ENCODE results near the gene FYCO1. TPM values are rescaled to one million over a fixed set of nuclear protein-coding genes. Genes with fewer than 3 reads are reported as not detected.

Gene FYCO1
- polyA plus RNA-seq, 2 of the 4 experiments (the other 2 are of a cell fraction) = 3.7 to 4.4 TPM

DNA sequence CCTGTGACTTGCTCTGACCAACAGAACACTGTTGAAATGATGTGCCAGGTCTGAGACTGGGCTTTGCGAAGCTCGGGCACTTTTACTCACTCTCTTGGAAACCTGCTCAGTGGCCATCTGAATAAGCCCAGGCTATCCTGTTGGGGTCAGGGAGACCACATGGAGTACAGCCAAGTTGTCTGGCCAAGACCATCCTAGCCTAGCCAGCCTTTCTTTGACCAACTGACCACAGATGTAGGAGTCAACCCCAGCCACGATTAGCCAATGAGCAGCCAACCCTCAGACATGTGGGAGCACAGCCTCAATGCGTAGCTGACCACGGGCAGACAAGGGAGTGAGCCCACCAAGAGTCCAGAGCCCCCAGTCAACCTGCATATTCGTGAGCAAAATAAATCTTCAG lies 83.2 kb downstream of the FYCO1 start:
- Histone ChIP-seq H3K4me2 (no peak overlapping the region), H3K9me3 (no peaks in the 10 kb centered on the region), H3K4me1 (no peaks in the 10 kb centered on the region; the same call in 2 of the 3 replicates), H3K27ac (no peak overlapping the region), H3K4me3 (no peak overlapping the region)
- no peak for ATAC-seq
- ChIA-PET POLR2A (no interaction called here), CTCF (no interaction called here)
- WGBS (ENCODE audit: missing lambda C conversion rate) = 61% methylated on average over 4 of the region's 6 CpGs
- FAIRE-seq = no peak
- DNase-seq (ENCODE audit: low read depth in 1 of 2, low spot score in 1 of 2) = no peak
- TF ChIP-seq CBX2 (IDR thresholded peaks at IDR 0.05; ENCODE audit: borderline replicate concordance, low read depth) (no peak), HOXB5 (CRISPR knock-in tag; IDR thresholded peaks at IDR 0.05) (no peak), RARB (CRISPR knock-in tag; IDR thresholded peaks at IDR 0.05) (no peak), NR3C1 (IDR thresholded peaks at IDR 0.05) (no peak), POLR2AphosphoS2 (conservative IDR thresholded peaks at IDR 0.05; ENCODE audit: low read length) (no peak), FOXS1 (CRISPR knock-in tag; IDR thresholded peaks at IDR 0.05) (no peak), ZSCAN20 (CRISPR knock-in tag; IDR thresholded peaks at IDR 0.05) (no peak), JUNB (IDR thresholded peaks at IDR 0.05) (no peak), RFX5 (IDR thresholded peaks at IDR 0.05) (no peak), KDM5A (IDR thresholded peaks at IDR 0.05) (no peak), TP53 (CRISPR knock-in tag; IDR thresholded peaks at IDR 0.05) (no peak), CHD4 (IDR thresholded peaks at IDR 0.05; ENCODE audit: borderline replicate concordance) (no peak), ZNF302 (CRISPR knock-in tag; IDR thresholded peaks at IDR 0.05) (no peak), FOSL2 (IDR thresholded peaks at IDR 0.05) (no peak), FOSL2 (CRISPR knock-in tag; IDR thresholded peaks at IDR 0.05) (no peak), MAZ (IDR thresholded peaks at IDR 0.05; ENCODE audit: borderline replicate concordance, low read depth, low read length) (no peak), FOSB (CRISPR knock-in tag; IDR thresholded peaks at IDR 0.05) (no peak)
- TF ChIP-seq, protein P1, sequence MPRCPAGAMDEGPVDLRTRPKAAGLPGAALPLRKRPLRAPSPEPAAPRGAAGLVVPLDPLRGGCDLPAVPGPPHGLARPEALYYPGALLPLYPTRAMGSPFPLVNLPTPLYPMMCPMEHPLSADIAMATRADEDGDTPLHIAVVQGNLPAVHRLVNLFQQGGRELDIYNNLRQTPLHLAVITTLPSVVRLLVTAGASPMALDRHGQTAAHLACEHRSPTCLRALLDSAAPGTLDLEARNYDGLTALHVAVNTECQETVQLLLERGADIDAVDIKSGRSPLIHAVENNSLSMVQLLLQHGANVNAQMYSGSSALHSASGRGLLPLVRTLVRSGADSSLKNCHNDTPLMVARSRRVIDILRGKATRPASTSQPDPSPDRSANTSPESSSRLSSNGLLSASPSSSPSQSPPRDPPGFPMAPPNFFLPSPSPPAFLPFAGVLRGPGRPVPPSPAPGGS (IDR thresholded peaks at IDR 0.05) = no peak
- TF ChIP-seq, protein P2, sequence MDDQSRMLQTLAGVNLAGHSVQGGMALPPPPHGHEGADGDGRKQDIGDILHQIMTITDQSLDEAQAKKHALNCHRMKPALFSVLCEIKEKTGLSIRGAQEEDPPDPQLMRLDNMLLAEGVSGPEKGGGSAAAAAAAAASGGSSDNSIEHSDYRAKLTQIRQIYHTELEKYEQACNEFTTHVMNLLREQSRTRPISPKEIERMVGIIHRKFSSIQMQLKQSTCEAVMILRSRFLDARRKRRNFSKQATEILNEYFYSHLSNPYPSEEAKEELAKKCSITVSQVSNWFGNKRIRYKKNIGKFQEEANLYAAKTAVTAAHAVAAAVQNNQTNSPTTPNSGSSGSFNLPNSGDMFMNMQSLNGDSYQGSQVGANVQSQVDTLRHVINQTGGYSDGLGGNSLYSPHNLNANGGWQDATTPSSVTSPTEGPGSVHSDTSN (IDR thresholded peaks at IDR 0.05) = no peak
- TF ChIP-seq, protein P3, sequence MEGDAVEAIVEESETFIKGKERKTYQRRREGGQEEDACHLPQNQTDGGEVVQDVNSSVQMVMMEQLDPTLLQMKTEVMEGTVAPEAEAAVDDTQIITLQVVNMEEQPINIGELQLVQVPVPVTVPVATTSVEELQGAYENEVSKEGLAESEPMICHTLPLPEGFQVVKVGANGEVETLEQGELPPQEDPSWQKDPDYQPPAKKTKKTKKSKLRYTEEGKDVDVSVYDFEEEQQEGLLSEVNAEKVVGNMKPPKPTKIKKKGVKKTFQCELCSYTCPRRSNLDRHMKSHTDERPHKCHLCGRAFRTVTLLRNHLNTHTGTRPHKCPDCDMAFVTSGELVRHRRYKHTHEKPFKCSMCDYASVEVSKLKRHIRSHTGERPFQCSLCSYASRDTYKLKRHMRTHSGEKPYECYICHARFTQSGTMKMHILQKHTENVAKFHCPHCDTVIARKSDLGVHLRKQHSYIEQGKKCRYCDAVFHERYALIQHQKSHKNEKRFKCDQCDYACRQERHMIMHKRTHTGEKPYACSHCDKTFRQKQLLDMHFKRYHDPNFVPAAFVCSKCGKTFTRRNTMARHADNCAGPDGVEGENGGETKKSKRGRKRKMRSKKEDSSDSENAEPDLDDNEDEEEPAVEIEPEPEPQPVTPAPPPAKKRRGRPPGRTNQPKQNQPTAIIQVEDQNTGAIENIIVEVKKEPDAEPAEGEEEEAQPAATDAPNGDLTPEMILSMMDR (IDR thresholded peaks at IDR 0.05) = no peak

DNA sequence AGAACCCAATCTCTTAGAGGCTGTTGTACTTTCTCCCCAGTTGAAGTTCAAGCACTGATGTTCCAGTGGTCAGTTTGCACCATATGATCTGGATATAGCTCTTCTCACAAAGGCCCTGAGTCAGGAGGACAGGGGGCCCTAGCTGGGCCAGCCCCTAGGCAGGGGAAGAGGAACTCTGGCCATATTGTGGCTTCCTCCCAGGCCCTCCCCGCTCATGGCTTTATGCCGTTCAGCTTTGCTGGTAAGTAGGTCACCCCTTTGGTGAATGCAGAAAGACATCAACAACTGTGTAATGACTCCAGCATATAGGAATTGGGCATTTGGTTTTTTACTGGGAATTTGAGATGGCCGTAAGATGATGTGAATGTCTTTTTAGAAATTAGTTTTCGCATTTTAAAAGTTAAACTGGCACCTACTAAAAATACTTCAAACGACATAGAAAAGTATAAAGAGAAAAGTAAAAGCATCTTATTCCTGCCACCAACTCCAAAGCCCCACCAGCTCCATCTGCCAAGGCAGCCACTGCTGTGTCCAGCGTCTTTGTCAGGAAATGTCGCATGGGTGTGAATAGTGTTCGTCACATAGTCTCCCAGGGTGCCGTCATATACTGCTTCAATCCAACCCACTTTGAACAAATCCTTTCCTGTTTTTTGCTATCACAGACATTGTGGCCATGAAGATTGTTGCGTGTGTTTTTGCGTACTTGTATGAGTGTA lies 84.0 kb downstream of the FYCO1 start:
- ChIA-PET CTCF (interaction anchor here (1.1 to 1.2 kb wide), 2 partner anchors 17 to 27 kb away, joined by 3 to 4 read pairs; no protein-coding TSS in a partner anchor), POLR2A (no interaction called here)
- WGBS (ENCODE audit: missing lambda C conversion rate) = 87% methylated on average over 11 of the region's 11 CpGs
- Histone ChIP-seq H3K4me2 (no peak overlapping the region), H3K27ac (no peak overlapping the region), H3K4me3 (no peak overlapping the region), H3K4me1 (no peaks in the 10 kb centered on the region; the same call in 2 of the 3 replicates), H3K9me3 (no peaks in the 10 kb centered on the region)
- no peak for ATAC-seq
- no peak for FAIRE-seq
- no peak for DNase-seq (ENCODE audit: low read depth in 1 of 2, low spot score in 1 of 2)
- no peak for TF ChIP-seq CBX8 (IDR thresholded peaks at IDR 0.05)
- TF ChIP-seq MAFK (IDR thresholded peaks at IDR 0.05; ENCODE audit: partially characterized antibody) = no peak
- no peak for TF ChIP-seq FOSB (CRISPR knock-in tag; IDR thresholded peaks at IDR 0.05)
- no peak for TF ChIP-seq NFE2L2 (conservative IDR thresholded peaks at IDR 0.05; ENCODE audit: low read length)
- TF ChIP-seq HDAC2 (IDR thresholded peaks at IDR 0.05) = no peak
- TF ChIP-seq RCOR1 (IDR thresholded peaks at IDR 0.05; ENCODE audit: low read depth, low read length) = no peak
- no peak for TF ChIP-seq FOXS1 (CRISPR knock-in tag; IDR thresholded peaks at IDR 0.05)
- TF ChIP-seq EHMT2 (IDR thresholded peaks at IDR 0.05; ENCODE audit: low read depth) = no peak
- TF ChIP-seq SMC3 (IDR thresholded peaks at IDR 0.05) = no peak
- no peak for TF ChIP-seq BHLHE40 (IDR thresholded peaks at IDR 0.05; ENCODE audit: low read depth, low read length)
- TF ChIP-seq, protein P4, sequence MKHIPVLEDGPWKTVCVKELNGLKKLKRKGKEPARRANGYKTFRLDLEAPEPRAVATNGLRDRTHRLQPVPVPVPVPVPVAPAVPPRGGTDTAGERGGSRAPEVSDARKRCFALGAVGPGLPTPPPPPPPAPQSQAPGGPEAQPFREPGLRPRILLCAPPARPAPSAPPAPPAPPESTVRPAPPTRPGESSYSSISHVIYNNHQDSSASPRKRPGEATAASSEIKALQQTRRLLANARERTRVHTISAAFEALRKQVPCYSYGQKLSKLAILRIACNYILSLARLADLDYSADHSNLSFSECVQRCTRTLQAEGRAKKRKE (CRISPR knock-in tag; IDR thresholded peaks at IDR 0.05; ENCODE audit: low read depth) = no peak
- TF ChIP-seq, protein P5, sequence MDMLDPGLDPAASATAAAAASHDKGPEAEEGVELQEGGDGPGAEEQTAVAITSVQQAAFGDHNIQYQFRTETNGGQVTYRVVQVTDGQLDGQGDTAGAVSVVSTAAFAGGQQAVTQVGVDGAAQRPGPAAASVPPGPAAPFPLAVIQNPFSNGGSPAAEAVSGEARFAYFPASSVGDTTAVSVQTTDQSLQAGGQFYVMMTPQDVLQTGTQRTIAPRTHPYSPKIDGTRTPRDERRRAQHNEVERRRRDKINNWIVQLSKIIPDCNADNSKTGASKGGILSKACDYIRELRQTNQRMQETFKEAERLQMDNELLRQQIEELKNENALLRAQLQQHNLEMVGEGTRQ (IDR thresholded peaks at IDR 0.05) = no peak
- TF ChIP-seq FOSL2 (IDR thresholded peaks at IDR 0.05) = no peak
- no peak for TF ChIP-seq FOSL2 (CRISPR knock-in tag; IDR thresholded peaks at IDR 0.05)
- TF ChIP-seq, protein P6, sequence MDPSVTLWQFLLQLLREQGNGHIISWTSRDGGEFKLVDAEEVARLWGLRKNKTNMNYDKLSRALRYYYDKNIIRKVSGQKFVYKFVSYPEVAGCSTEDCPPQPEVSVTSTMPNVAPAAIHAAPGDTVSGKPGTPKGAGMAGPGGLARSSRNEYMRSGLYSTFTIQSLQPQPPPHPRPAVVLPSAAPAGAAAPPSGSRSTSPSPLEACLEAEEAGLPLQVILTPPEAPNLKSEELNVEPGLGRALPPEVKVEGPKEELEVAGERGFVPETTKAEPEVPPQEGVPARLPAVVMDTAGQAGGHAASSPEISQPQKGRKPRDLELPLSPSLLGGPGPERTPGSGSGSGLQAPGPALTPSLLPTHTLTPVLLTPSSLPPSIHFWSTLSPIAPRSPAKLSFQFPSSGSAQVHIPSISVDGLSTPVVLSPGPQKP (IDR thresholded peaks at IDR 0.05; ENCODE audit: low read depth, low read length) = no peak
- TF ChIP-seq, protein P7, sequence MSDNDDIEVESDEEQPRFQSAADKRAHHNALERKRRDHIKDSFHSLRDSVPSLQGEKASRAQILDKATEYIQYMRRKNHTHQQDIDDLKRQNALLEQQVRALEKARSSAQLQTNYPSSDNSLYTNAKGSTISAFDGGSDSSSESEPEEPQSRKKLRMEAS (IDR thresholded peaks at IDR 0.05) = no peak
- no peak for TF ChIP-seq TP53 (CRISPR knock-in tag; IDR thresholded peaks at IDR 0.05)
- TF ChIP-seq KDM5A (IDR thresholded peaks at IDR 0.05) = no peak
- TF ChIP-seq CBX2 (IDR thresholded peaks at IDR 0.05; ENCODE audit: borderline replicate concordance, low read depth) = no peak
- no peak for TF ChIP-seq EHF (CRISPR knock-in tag; IDR thresholded peaks at IDR 0.05)

Data from A549 (cell line).